Calu3 (cell line): ENCODE data around the gene COL15A1. TPM values are rescaled to one million over a fixed set of nuclear protein-coding genes. Genes with fewer than 3 reads are reported as not detected.

ENCODE experiments used
- BruUV-seq: library from RNA; stranded (reverse); fragments of 400-500 nt; replicated peaks from 2 replicates; lab custom pipeline; 2021; lab: Mats Ljungman, UMichigan
- CTCF ChIA-PET: fragments of 300-600 bp; sonication (Branson Sonifier 250); formaldehyde crosslinking; loops from one replicate; lab custom pipeline; 2022; ENCODE audit warnings: antibody characterized with exemption; lab: Charles Lee
- DNase-seq: peaks from one replicate; pipeline ENCODE4 v3.0.0; 2022
- H3K27ac Mint-ChIP-seq: one replicate; pipeline ENCODE4 v1.8.0; 2022; ENCODE audit warnings: mixed read lengths; ENCODE audit not compliant: unreplicated experiment
- H3K27me3 Mint-ChIP-seq: one replicate; pipeline ENCODE4 v1.8.0; 2022; ENCODE audit warnings: mixed read lengths; ENCODE audit not compliant: unreplicated experiment
- H3K36me3 Mint-ChIP-seq: one replicate; pipeline ENCODE4 v1.8.0; 2022; ENCODE audit warnings: mild to moderate bottlenecking, moderate library complexity, mixed read lengths; ENCODE audit not compliant: insufficient read depth, unreplicated experiment
- H3K4me1 Mint-ChIP-seq: one replicate; pipeline ENCODE4 v1.8.0; 2022; ENCODE audit warnings: mild to moderate bottlenecking, low read depth, mixed read lengths; ENCODE audit not compliant: unreplicated experiment
- H3K4me3 Mint-ChIP-seq: one replicate; pipeline ENCODE4 v1.8.0; 2022; ENCODE audit warnings: mild to moderate bottlenecking, low read depth, moderate library complexity, mixed read lengths; ENCODE audit not compliant: unreplicated experiment
- H3K9me3 Mint-ChIP-seq: one replicate; pipeline ENCODE4 v1.8.0; 2022; ENCODE audit warnings: low read depth, mixed read lengths; ENCODE audit not compliant: unreplicated experiment
- intact Hi-C: fragments of 100-400 bp; cut with micrococcal nuclease; formaldehyde crosslinking; loops from one replicate; pipeline ENCODE4 v1.10.0; 2022; ENCODE audit not compliant: unreplicated experiment
- total RNA-seq: library from RNA; stranded (reverse); gene quantifications from 2 replicates; pipeline ENCODE4 v1.2.3, GENCODE V29; 2022
- TF ChIP-seq, protein P1 (sequence below): fragments of 200-600 bp; IDR thresholded peaks from one replicate; pipeline ENCODE4 v1.8.0; 2022; ENCODE audit warnings: antibody characterized with exemption; ENCODE audit not compliant: unreplicated experiment

Gene COL15A1
- total RNA-seq, 1 experiment from 2014 or later: not detected

- TF ChIP-seq, protein P1, sequence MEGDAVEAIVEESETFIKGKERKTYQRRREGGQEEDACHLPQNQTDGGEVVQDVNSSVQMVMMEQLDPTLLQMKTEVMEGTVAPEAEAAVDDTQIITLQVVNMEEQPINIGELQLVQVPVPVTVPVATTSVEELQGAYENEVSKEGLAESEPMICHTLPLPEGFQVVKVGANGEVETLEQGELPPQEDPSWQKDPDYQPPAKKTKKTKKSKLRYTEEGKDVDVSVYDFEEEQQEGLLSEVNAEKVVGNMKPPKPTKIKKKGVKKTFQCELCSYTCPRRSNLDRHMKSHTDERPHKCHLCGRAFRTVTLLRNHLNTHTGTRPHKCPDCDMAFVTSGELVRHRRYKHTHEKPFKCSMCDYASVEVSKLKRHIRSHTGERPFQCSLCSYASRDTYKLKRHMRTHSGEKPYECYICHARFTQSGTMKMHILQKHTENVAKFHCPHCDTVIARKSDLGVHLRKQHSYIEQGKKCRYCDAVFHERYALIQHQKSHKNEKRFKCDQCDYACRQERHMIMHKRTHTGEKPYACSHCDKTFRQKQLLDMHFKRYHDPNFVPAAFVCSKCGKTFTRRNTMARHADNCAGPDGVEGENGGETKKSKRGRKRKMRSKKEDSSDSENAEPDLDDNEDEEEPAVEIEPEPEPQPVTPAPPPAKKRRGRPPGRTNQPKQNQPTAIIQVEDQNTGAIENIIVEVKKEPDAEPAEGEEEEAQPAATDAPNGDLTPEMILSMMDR: no peak
- BruUV-seq: no TSS peak
- CTCF ChIA-PET: no interaction called here
- H3K4me3 Mint-ChIP-seq: no peak overlapping the region
- H3K36me3 Mint-ChIP-seq: no peaks in the 10 kb centered on the region
- no peak for DNase-seq
- no peaks in the 10 kb centered on the region for H3K4me1 Mint-ChIP-seq
- intact Hi-C loops: no loop called here
- H3K27ac Mint-ChIP-seq: no peak overlapping the region
- H3K27me3 Mint-ChIP-seq: peaks cover 67% of the 10 kb centered on the region
- H3K9me3 Mint-ChIP-seq: no peaks in the 10 kb centered on the region
Measured at GRCh38 chr9:99004115-99004514, 60.4 kb downstream of the COL15A1 start.

- intact Hi-C loops: no loop called here
- BruUV-seq: no TSS peak
- CTCF ChIA-PET: interaction anchor here (0.6 kb wide), 1 partner anchor 1277 kb away, joined by 3 read pairs; no protein-coding TSS in a partner anchor
- no peak for DNase-seq
- H3K4me3 Mint-ChIP-seq: no peak overlapping the region
- no peak overlapping the region for H3K27ac Mint-ChIP-seq
- peaks cover 67% of the 10 kb centered on the region for H3K27me3 Mint-ChIP-seq
- H3K4me1 Mint-ChIP-seq: no peaks in the 10 kb centered on the region
- H3K9me3 Mint-ChIP-seq: no peaks in the 10 kb centered on the region
- H3K36me3 Mint-ChIP-seq: no peaks in the 10 kb centered on the region
- TF ChIP-seq, protein P1: no peak
Measured at GRCh38 chr9:99004717-99005460, 61.2 kb downstream of the COL15A1 start.

- Mint-ChIP-seq H3K27me3 (peaks cover 67% of the 10 kb centered on the region), H3K4me1 (no peaks in the 10 kb centered on the region), H3K27ac (no peak overlapping the region), H3K4me3 (no peak overlapping the region), H3K36me3 (no peaks in the 10 kb centered on the region), H3K9me3 (peaks cover 3% of the 10 kb centered on the region)
- TF ChIP-seq, protein P1: no peak
- CTCF ChIA-PET: no interaction called here
- no peak for DNase-seq
- no TSS peak for BruUV-seq
- intact Hi-C loops: no loop called here
Measured at GRCh38 chr9:99005651-99006050, 61.9 kb downstream of the COL15A1 start.

GRCh38 chr9:99006511-99006910 is 62.8 kb downstream of the COL15A1 start:
- no peak for DNase-seq
- intact Hi-C loops: no loop called here
- Mint-ChIP-seq H3K9me3 (peaks cover 3% of the 10 kb centered on the region), H3K27ac (no peak overlapping the region), H3K4me3 (no peak overlapping the region), H3K27me3 (peaks cover 61% of the 10 kb centered on the region), H3K36me3 (no peaks in the 10 kb centered on the region), H3K4me1 (no peaks in the 10 kb centered on the region)
- TF ChIP-seq, protein P1: no peak
- no TSS peak for BruUV-seq
- CTCF ChIA-PET: interaction anchor here (0.6 kb wide), 1 partner anchor 8 kb away, joined by 3 read pairs; no protein-coding TSS in a partner anchor
